ENCODE results near the gene TMEM30B.

Gene TMEM30B

GRCh38 chr14:61298824-61299223 lies 17.7 kb upstream of the TMEM30B start:
- DNase-seq (ENCODE audit: low read depth), result no peak

GRCh38 chr14:61297581-61297980 lies 16.4 kb upstream of the TMEM30B start:
- DNase-seq (ENCODE audit: low read depth), result no peak

- no peak for DNase-seq (ENCODE audit: low read depth)
Observed at GRCh38 chr14:61296719-61297502, 15.8 kb upstream of the TMEM30B start.

- DNase-seq (ENCODE audit: low read depth), result no peak
Observed at GRCh38 chr14:61296151-61296550, 15.0 kb upstream of the TMEM30B start.

- DNase-seq (ENCODE audit: low read depth), result no peak
Observed at GRCh38 chr14:61290701-61291100, 9.6 kb upstream of the TMEM30B start.

- DNase-seq (ENCODE audit: low read depth), result no peak
Observed at GRCh38 chr14:61288720-61289119, 7.6 kb upstream of the TMEM30B start.

GRCh38 chr14:61288228-61288627 lies 7.1 kb upstream of the TMEM30B start:
- DNase-seq (ENCODE audit: low read depth), result no peak

- DNase-seq (ENCODE audit: low read depth), result no peak
Observed at GRCh38 chr14:61287196-61287595, 6.1 kb upstream of the TMEM30B start.

- DNase-seq (ENCODE audit: low read depth), result no peak
Observed at GRCh38 chr14:61285364-61285763, 4.2 kb upstream of the TMEM30B start.

- no peak for DNase-seq (ENCODE audit: low read depth)
Observed at GRCh38 chr14:61284001-61284400, 2.9 kb upstream of the TMEM30B start.

GRCh38 chr14:61282746-61283145 lies 1.6 kb upstream of the TMEM30B start:
- no peak for DNase-seq (ENCODE audit: low read depth)

GRCh38 chr14:61281948-61282275 lies 774 bp upstream of the TMEM30B start:
- no peak for DNase-seq (ENCODE audit: low read depth)

GRCh38 chr14:61280526-61281185 lies 482 bp downstream of the TMEM30B start:
- DNase-seq (ENCODE audit: low read depth), result no peak

- DNase-seq (ENCODE audit: low read depth), result no peak
Observed at GRCh38 chr14:61280092-61280525, 1.0 kb downstream of the TMEM30B start.

GRCh38 chr14:61279082-61279481 lies 2.1 kb downstream of the TMEM30B start:
- DNase-seq (ENCODE audit: low read depth), result no peak

- no peak for DNase-seq (ENCODE audit: low read depth)
Observed at GRCh38 chr14:61277784-61278183, 3.4 kb downstream of the TMEM30B start.

GRCh38 chr14:61277232-61277631 lies 3.9 kb downstream of the TMEM30B start:
- DNase-seq (ENCODE audit: low read depth), result no peak

- DNase-seq (ENCODE audit: low read depth), result no peak
Observed at GRCh38 chr14:61271552-61271951, 9.6 kb downstream of the TMEM30B start.

GRCh38 chr14:61270714-61271113 lies 10.4 kb downstream of the TMEM30B start:
- DNase-seq (ENCODE audit: low read depth), result no peak

- DNase-seq (ENCODE audit: low read depth), result no peak
Observed at GRCh38 chr14:61269321-61270083, 11.6 kb downstream of the TMEM30B start.

- DNase-seq (ENCODE audit: low read depth), result no peak
Observed at GRCh38 chr14:61268812-61269211, 12.3 kb downstream of the TMEM30B start.

- no peak for DNase-seq (ENCODE audit: low read depth)
Observed at GRCh38 chr14:61266891-61267740, 14.0 kb downstream of the TMEM30B start.

All from GM04503 (cell line).